ENCODE measurements around the gene POC1B.

GRCh38 chr12:89476232-89476631 lies 49.6 kb downstream of the POC1B start:
- TF ChIP-seq POLR2A (IDR thresholded peaks at IDR 0.05; ENCODE audit: low read depth, low read length), result no peak
- TF ChIP-seq TAF1 (IDR thresholded peaks at IDR 0.05; ENCODE audit: low read depth, low read length), result no peak
- TF ChIP-seq POLR2AphosphoS5 (IDR thresholded peaks at IDR 0.05; ENCODE audit: low read depth, low read length), result no peak
